LNCaP clone FGC (cell line): ENCODE measurements around the gene GALNTL6.

Source experiments
- DNase-seq: peaks from one replicate; pipeline ENCODE4 v3.0.0-alpha.2; 2011; ENCODE audit warnings: low read depth
- H3K4me3 ChIP-seq: 2 replicates; pipeline ENCODE4 v1.5.1; 2011; ENCODE audit warnings: mild to moderate bottlenecking, low read depth, low read length, control low read depth
- CTCF ChIP-seq: IDR thresholded peaks from 2 replicates; pipeline ENCODE4 v1.5.1; 2012; ENCODE audit warnings: mild to moderate bottlenecking; ENCODE audit not compliant: control insufficient read depth, insufficient read depth; ENCODE audit errors: extremely low read depth

The GALNTL6 gene

GRCh38 chr4:172630280-172630679 is 817.1 kb downstream of the GALNTL6 start:
- no peak overlapping the region for H3K4me3 ChIP-seq
- TF ChIP-seq CTCF = no peak
- DNase-seq = no peak

DNA sequence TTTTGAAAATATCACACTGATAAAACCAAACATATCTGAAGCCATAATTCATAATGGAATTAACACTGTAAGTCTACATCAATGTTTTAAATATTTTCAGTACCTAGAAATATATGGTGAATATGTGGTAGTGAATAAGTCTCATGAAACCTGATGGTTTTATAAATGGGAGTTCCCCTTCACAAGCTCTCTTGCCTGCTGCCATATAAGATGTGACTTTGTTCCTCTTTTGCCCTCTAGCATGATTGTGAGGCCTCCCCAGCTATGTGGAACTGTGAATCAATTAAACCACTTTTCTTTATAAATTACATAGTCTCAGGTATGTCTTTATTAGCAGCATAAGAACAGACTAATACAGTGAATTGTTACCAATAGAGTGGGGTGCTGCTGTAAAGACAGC is 818.6 kb downstream of the GALNTL6 start:
- H3K4me3 ChIP-seq = no peak overlapping the region
- no peak for DNase-seq
- TF ChIP-seq CTCF = no peak

DNA sequence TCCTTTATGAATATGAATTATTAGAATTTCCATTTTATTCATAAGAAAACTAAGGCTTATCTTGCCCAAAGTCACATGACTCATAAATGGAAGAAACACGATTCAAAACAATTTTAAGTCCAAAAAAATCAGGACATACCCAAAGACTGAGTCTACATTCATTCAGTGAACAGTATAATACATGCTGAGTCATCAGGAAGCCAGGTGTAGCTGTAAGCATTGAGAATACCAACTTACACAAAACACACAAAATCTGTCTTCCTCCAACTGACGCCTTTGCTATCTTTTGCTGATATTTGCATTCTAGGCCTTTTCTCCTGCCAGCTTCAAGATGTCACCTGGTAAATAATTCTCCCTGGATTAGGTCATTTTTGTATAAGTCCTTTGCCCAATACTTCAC is 835.3 kb downstream of the GALNTL6 start:
- H3K4me3 ChIP-seq = no peak overlapping the region
- TF ChIP-seq CTCF = no peak
- no peak for DNase-seq

- no peak overlapping the region for H3K4me3 ChIP-seq
- DNase-seq = no peak
- no peak for TF ChIP-seq CTCF
Measured at GRCh38 chr4:172649143-172649542, 835.9 kb downstream of the GALNTL6 start.

DNA sequence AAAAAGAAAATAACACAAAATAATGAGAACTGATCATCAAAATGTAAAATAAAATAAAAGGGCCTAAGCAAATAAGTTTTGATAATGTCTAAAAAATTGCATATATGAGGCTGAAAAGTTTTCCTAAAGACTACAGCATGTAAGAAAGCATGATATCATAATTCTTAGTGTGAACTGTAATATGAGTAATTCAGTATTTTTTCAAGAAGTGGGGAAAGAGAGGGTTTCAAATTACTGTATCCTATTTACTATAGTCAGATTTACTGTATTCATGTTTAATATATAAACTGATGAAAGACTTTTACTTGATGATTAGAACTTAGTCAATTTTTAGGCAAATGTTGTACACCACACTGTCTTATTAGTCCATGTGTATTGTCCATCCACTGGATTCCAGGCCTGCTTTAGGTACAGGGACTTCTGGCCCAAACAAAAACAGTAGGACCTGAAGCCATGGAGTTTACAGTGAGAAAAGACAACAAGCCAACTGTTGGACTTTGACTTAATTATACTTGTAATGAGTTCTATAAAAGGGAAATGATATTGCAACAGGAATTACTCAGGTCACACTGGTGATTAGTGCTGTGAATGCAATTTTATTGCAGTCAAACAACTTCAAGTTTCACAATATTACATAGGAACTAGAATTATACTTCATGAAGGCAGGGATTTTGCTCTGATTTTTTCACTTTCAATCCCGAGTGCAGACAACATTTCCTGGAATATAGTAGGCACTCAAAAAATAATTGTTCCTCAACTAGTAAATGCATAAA is 837.7 kb downstream of the GALNTL6 start:
- DNase-seq = no peak
- H3K4me3 ChIP-seq = no peak overlapping the region
- TF ChIP-seq CTCF = no peak

- H3K4me3 ChIP-seq = no peak overlapping the region
- DNase-seq = no peak
- TF ChIP-seq CTCF = no peak
Measured at GRCh38 chr4:172651961-172652360, 838.8 kb downstream of the GALNTL6 start.

- H3K4me3 ChIP-seq = no peak overlapping the region
- TF ChIP-seq CTCF = no peak
- no peak for DNase-seq
Measured at GRCh38 chr4:172652369-172652768, 839.2 kb downstream of the GALNTL6 start.
